Ishikawa (cell line): ENCODE results near the gene ADPRS.

Experiments
- CEBPB ChIP-seq: IDR thresholded peaks from 2 replicates; pipeline ENCODE4 v1.6.1; 2012
- CREB1 ChIP-seq: IDR thresholded peaks from 2 replicates; pipeline ENCODE4 v1.6.1; 2012; ENCODE audit warnings: low read depth
- EGR1 ChIP-seq: IDR thresholded peaks from 2 replicates; pipeline ENCODE4 v1.6.1; 2012
- EP300 ChIP-seq: IDR thresholded peaks from 2 replicates; pipeline ENCODE4 v1.6.1; 2012; ENCODE audit warnings: borderline replicate concordance
- FOXM1 ChIP-seq: IDR thresholded peaks from 2 replicates; pipeline ENCODE4 v1.6.1; 2012; ENCODE audit warnings: low read depth, borderline replicate concordance
- NFIC ChIP-seq: IDR thresholded peaks from 2 replicates; pipeline ENCODE4 v1.6.1; 2012
- REST ChIP-seq: IDR thresholded peaks from 2 replicates; pipeline ENCODE4 v1.6.1; 2012; ENCODE audit warnings: low read depth, mild to moderate bottlenecking
- TAF1 ChIP-seq: IDR thresholded peaks from 2 replicates; pipeline ENCODE4 v1.6.1; 2012; ENCODE audit warnings: low read depth, mild to moderate bottlenecking
- TCF12 ChIP-seq: IDR thresholded peaks from 2 replicates; pipeline ENCODE4 v1.6.1; 2012; ENCODE audit warnings: low read depth
- TEAD4 ChIP-seq: IDR thresholded peaks from 2 replicates; pipeline ENCODE4 v1.6.1; 2012
- YY1 ChIP-seq: IDR thresholded peaks from 2 replicates; pipeline ENCODE4 v1.6.1; 2012; ENCODE audit warnings: low read depth
- ZBTB7A ChIP-seq: IDR thresholded peaks from 2 replicates; pipeline ENCODE4 v1.6.1; 2012; ENCODE audit warnings: low read depth
- TF ChIP-seq, protein P1 (sequence below): IDR thresholded peaks from 2 replicates; pipeline ENCODE4 v1.6.1; 2012
- TF ChIP-seq, protein P2 (sequence below): IDR thresholded peaks from 2 replicates; pipeline ENCODE4 v1.6.1; 2012

GRCh38 chr1:36098650-36099365 is 10.1 kb downstream of the ADPRS start:
- no peak for TF ChIP-seq REST
- TF ChIP-seq, protein P1, sequence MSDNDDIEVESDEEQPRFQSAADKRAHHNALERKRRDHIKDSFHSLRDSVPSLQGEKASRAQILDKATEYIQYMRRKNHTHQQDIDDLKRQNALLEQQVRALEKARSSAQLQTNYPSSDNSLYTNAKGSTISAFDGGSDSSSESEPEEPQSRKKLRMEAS = no peak
- TF ChIP-seq EP300 = no peak
- TF ChIP-seq YY1 = no peak
- TF ChIP-seq TAF1 = no peak
- no peak for TF ChIP-seq CEBPB
- TF ChIP-seq FOXM1 = no peak
- no peak for TF ChIP-seq EGR1
- no peak for TF ChIP-seq CREB1
- TF ChIP-seq TEAD4 = no peak
- no peak for TF ChIP-seq TCF12
- no peak for TF ChIP-seq NFIC
- no peak for TF ChIP-seq ZBTB7A
- TF ChIP-seq, protein P2, sequence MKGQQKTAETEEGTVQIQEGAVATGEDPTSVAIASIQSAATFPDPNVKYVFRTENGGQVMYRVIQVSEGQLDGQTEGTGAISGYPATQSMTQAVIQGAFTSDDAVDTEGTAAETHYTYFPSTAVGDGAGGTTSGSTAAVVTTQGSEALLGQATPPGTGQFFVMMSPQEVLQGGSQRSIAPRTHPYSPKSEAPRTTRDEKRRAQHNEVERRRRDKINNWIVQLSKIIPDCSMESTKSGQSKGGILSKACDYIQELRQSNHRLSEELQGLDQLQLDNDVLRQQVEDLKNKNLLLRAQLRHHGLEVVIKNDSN = no peak
